HG03025 (cell line): ENCODE results near the gene XDH.

Source experiments
- ATAC-seq: cut with Tn5 transposase; IDR thresholded peaks from one replicate; pipeline ENCODE4 v1.9.1; 2021; ENCODE audit warnings: mild to moderate bottlenecking, moderate library complexity; ENCODE audit not compliant: unreplicated experiment, low FRiP score

Gene XDH

GRCh38 chr2:31414601-31415241 lies at the start of gene XDH:
TSS of gene XDH (minus strand) at chr2:31414742. CDS start at chr2:31414666, 76 bp downstream.
- ATAC-seq: no peak

DNA sequence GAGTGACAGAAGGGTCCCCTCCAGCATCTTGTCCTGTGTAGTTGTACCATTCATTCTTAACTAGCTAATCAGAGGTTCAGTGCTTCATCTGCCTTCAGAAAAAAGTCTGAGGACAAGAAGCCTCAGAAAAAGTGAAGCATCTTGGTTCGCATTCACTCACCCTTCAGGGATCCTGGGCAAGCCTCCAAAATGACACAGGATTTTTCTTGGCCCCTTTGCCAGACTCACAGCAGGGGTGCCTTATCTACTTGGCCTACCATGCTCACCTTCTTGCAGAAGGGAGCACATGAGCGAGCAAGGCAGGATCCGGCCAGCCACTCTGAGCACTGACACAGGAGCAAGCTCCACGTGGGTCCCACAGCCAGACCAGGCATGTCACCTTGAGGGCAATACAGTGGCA lies 43.1 kb upstream of the XDH start:
- no peak for ATAC-seq

- no peak for ATAC-seq
These were observed 32.3 kb upstream of the XDH start for GRCh38 chr2:31446848-31447247.

DNA sequence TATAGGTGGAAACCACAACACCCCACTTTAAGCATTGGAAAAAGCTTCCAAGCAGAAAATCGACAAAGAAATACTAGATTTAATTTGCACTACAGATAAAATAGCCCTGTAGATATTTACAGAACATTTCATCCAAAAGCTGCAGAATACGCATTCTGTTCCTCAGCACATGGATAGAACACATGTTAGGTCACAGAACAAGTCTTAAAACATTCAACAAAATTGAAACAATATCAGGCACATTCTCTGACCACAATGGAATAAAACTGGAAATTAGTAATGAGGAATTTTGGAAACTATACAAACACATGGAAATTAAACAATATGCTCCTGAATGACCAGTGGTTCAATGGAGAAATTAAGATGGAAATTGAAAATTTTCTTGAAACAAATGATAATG lies 27.8 kb upstream of the XDH start:
- ATAC-seq: no peak

DNA sequence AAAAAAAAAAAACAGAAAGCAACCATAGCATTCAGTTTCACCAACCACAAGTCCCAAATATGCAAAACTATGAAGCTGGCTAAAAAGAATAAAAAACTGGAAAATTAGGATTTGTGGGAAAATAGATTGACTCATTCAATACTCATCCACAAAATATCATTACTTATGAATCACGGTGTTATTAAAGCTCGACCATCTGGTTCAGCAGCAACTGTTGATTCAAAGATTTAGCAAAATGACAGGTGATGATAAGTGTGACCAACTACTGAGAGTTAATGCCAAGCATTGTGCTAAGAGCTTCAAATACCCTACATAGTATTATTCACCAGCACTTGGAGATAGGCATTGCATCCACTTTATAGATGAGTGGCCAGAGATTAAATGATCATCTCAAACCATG lies 26.2 kb upstream of the XDH start:
- no peak for ATAC-seq

- ATAC-seq: no peak
These were observed 20.4 kb upstream of the XDH start for GRCh38 chr2:31434911-31435310.

- ATAC-seq: no peak
These were observed 19.0 kb upstream of the XDH start for GRCh38 chr2:31433541-31433940.

- ATAC-seq: no peak
These were observed 16.1 kb upstream of the XDH start for GRCh38 chr2:31430439-31431165.

DNA sequence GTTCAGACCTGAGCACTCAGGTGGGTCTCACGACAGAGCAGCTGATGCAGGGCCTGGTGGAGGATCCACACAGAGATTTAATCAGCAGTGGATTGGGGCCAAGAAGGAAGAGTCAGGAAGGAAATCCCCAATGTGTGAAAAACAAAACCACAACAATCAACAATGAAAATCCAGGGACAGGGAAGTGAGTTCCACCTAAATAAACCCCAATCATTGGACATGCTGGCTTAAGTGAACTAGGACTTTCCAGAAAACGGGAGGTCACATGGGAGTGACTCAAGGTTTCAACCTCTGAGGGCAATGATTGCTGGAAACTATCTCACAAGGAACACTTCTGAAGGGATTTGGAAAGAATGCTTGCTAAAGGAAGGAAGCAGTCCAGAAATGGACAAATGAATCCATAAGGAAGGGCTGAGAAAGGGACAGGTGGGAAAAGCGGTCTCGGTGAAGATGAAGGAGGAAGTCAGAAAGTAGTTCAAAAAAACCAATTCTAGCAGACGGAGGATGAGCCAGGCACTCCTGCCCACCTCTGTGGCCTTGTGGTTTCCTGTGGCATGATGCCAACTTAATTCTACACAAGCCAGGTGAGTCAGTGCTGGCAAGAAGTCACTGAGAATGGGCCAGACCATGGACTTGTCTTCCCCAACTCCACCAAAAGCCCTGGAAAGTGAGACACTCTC lies 15.4 kb upstream of the XDH start:
- no peak for ATAC-seq

- no peak for ATAC-seq
These were observed 14.5 kb upstream of the XDH start for GRCh38 chr2:31429040-31429439.

DNA sequence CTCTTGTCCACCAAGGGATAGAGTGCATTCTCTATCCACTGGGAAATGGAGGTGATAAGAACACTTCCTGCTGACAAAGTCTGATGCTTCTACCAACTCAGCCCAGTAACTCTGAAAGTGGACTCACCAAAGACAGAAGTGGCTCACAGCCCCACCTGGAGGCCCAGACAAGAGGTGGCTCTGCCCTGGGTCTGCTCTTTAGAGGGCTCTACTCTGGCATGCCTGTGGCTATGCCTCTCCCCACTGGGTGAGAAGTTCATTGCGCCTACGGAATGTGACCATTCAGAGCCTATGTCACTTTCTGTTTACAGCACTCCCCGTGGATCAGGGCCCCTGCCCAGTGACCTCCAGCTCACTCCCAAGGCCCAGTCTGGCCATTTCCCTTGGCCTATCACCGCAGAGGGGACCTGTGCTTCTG lies 13.5 kb upstream of the XDH start:
- no peak for ATAC-seq

DNA sequence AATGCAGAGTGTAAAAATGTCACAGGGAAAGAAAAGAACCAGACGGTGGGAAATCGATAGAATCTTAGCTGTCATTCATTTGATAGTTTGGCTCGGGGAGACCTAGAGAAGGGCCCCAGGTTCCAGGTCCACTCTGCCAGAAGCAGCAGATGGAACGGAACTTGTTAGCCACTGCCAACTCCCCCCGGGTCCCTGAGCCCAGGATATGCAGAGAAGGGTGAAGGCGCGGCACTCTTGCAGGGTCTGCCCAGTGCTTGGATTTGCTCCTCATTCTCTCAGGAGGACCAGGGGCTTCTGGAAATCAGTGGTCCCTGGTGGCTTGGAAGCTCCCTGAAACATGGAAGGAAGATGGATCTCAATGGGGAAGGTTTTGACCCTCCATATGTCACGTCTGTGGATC lies 11.6 kb upstream of the XDH start:
- ATAC-seq: no peak

DNA sequence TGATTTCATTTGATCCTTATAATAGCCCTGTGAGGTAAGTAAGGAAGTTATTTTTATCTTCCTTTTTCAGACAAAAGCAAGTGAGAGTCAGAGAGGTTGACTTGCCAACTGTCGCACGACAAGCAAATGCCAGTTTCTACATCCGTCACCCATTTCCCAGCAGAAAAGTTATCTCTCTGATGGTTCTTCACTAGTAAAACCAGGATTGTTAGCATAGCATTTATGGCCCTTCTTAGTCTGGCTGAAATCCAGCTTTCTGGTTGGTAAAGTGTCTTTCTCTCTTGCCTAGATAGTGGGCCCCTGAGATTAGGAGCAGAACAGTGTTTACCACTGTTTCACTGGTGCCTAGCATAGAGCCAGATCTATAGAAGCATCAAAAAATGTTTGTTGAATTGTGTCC lies 7.1 kb upstream of the XDH start:
- ATAC-seq: no peak

DNA sequence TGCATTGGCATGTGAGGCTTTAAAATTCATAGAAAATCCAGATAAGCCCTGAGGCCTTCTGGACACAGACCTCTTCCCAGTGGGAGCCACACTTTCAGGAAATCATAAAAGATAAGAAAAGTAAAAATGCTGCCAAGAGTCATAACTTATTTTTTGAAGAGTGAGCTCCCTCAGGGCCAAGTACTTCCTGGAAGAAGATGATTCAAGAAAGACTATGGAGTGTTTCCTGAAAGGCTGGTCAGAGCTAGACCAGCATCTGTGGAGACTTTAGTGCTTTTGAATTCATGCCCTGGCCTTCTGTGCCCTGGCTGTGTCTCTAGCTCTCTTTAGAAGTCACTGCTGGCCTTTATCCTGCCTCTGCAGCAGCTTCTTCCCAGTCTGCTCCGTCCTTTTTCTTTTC lies 6.4 kb upstream of the XDH start:
- ATAC-seq: no peak

- ATAC-seq: no peak
These were observed 4.8 kb upstream of the XDH start for GRCh38 chr2:31419386-31419785.

DNA sequence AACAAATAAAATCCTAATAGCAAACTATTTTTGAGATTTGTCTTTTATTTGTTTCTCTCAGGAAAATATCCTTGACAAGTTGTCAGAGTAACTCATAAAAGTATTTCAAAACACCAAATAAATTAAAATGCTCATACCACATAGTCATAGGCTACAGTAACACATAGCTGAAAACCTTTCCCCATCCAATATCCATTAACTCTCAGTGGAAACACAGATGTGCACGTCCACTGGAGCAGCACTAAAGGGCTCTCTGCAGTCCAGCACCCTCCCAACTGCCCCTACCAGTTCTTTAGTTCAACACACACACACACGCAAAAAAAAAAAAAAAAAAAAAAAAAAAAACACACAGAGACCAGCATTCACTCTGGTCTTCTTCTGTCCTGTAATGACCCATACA lies 879 bp upstream of the XDH start:
- ATAC-seq: no peak

- no peak for ATAC-seq
These were observed 536 bp downstream of the XDH start for GRCh38 chr2:31413862-31414550.

- no peak for ATAC-seq
These were observed 1.5 kb downstream of the XDH start for GRCh38 chr2:31413025-31413424.

- ATAC-seq: no peak
These were observed 2.8 kb downstream of the XDH start for GRCh38 chr2:31411771-31412170.

DNA sequence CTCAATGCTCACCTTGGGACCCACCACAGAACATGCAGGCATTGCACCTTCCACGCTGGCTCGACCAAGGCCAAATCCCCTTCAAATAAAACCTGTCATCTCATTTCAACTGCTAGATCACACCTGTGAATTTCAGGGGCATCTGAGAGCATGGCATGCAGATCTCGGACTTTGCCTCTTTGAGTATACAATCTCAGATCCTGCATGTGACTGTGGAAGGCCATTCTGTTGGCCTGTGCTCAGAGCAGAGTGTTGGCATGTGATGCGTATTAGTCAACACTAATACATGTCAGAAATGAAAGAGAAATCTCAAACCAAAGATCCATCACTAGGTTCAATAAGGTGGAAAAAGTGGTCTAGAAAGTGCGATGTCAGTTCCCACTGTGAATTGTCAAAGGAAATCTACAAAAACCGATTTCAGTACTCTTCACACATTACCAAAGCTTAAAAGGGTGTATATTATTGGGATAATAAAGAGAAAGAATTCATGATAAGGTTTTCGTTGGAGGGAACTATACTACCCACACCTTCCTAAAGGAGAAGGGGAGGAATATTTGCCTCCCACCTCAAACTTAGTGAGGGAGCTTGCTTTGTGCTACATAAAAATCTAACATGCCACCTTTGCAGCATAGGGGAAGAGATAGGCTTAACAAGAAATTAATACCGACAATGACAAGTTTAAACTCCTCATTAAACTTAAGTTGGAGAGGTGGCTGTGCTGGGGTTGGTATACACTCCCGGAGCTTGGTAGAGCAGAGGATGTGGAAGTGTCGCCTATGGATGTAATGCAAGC lies 7.8 kb downstream of the XDH start:
- no peak for ATAC-seq
